Activated CD8-positive, alpha-beta memory T cell treated with anti-CD3 and anti-CD28 coated beads for 4 hours (primary cell): ENCODE data around the gene RYR3.

Source experiments
- DNase-seq, 2 donors: peaks; one replicate each; pipeline ENCODE4 v3.0.0-alpha.2; 2020; ENCODE audit warnings: low read depth in 2 of 2

The RYR3 gene

GRCh38 chr15:33320017-33320416 lies 9.2 kb downstream of the RYR3 start:
- no peak for DNase-seq

- no peak for DNase-seq
Observed at GRCh38 chr15:33322091-33322490, 11.3 kb downstream of the RYR3 start.

GRCh38 chr15:33324609-33325008 lies 13.8 kb downstream of the RYR3 start:
- DNase-seq, result no peak

- DNase-seq, result no peak
Observed at GRCh38 chr15:33326908-33327307, 16.1 kb downstream of the RYR3 start.

GRCh38 chr15:33328106-33328505 lies 17.3 kb downstream of the RYR3 start:
- DNase-seq, result no peak

- DNase-seq, result no peak
Observed at GRCh38 chr15:33329457-33329856, 18.7 kb downstream of the RYR3 start.

- DNase-seq, result no peak
Observed at GRCh38 chr15:33330931-33331330, 20.2 kb downstream of the RYR3 start.

- DNase-seq, result no peak
Observed at GRCh38 chr15:33341953-33342352, 31.2 kb downstream of the RYR3 start.

- no peak for DNase-seq
Observed at GRCh38 chr15:33343275-33343674, 32.5 kb downstream of the RYR3 start.

GRCh38 chr15:33344111-33344510 lies 33.3 kb downstream of the RYR3 start:
- no peak for DNase-seq

GRCh38 chr15:33344530-33344929 lies 33.8 kb downstream of the RYR3 start:
- DNase-seq, result no peak

GRCh38 chr15:33354411-33354810 lies 43.6 kb downstream of the RYR3 start:
- DNase-seq, result no peak

- DNase-seq, result no peak
Observed at GRCh38 chr15:33357845-33358244, 47.1 kb downstream of the RYR3 start.

- no peak for DNase-seq
Observed at GRCh38 chr15:33358306-33358705, 47.5 kb downstream of the RYR3 start.

GRCh38 chr15:33360886-33361285 lies 50.1 kb downstream of the RYR3 start:
- DNase-seq, result no peak

GRCh38 chr15:33369941-33370622 lies 59.3 kb downstream of the RYR3 start:
- DNase-seq, result no peak

- no peak for DNase-seq
Observed at GRCh38 chr15:33370623-33371020, 59.9 kb downstream of the RYR3 start.

GRCh38 chr15:33371159-33371558 lies 60.4 kb downstream of the RYR3 start:
- no peak for DNase-seq

- DNase-seq, result no peak
Observed at GRCh38 chr15:33374226-33374914, 63.6 kb downstream of the RYR3 start.

GRCh38 chr15:33375236-33375635 lies 64.5 kb downstream of the RYR3 start:
- no peak for DNase-seq

GRCh38 chr15:33377204-33377603 lies 66.4 kb downstream of the RYR3 start:
- DNase-seq, result no peak

GRCh38 chr15:33378866-33379480 lies 68.2 kb downstream of the RYR3 start:
- DNase-seq, result no peak

GRCh38 chr15:33380406-33380805 lies 69.6 kb downstream of the RYR3 start:
- DNase-seq, result no peak
